Esophagus muscularis mucosa (tissue), 4 donors: ENCODE data around the gene WNT16. TPM values are rescaled to one million over a fixed set of nuclear protein-coding genes. Genes with fewer than 3 reads are reported as not detected.

ENCODE experiments used
- DNase-seq: peaks from one replicate; pipeline ENCODE4 v3.0.0-alpha.2; 2017; ENCODE audit errors: extremely low spot score
- H3K27ac ChIP-seq, 4 donors: fragments of 200-600 bp; sonication (generic); replicated peaks in 1 of 4; 1 replicate in 3 of 4; 2 replicates in 1 of 4; pipeline ENCODE4 v1.5.1; 2016 to 2019; ENCODE audit warnings: mild to moderate bottlenecking in 1 of 4
- H3K27me3 ChIP-seq, 4 donors: fragments of 200-600 bp; sonication (generic); one replicate each; pipeline versions ENCODE4 v1.5.1 to v1.6.0; 2016 to 2019
- H3K36me3 ChIP-seq, 4 donors: fragments of 200-600 bp; sonication (generic); one replicate each; pipeline ENCODE4 v1.5.1; 2016 to 2019
- H3K4me1 ChIP-seq, 4 donors: fragments of 200-600 bp; sonication (generic); one replicate each; pipeline ENCODE4 v1.5.1; 2016 to 2019
- H3K4me3 ChIP-seq, 4 donors: fragments of 200-600 bp; sonication (generic); 1 replicate in 2 of 4; 2 replicates in 2 of 4; pipeline ENCODE4 v1.5.1; 2016 to 2019; ENCODE audit warnings: mild to moderate bottlenecking in 4 of 4, moderate library complexity in 1 of 4
- H3K9me3 ChIP-seq, 4 donors: fragments of 200-600 bp; sonication (generic); 1 replicate in 3 of 4; 2 replicates in 1 of 4; pipeline ENCODE4 v1.5.1; 2016 to 2019
- EP300 ChIP-seq: sonication (generic); formaldehyde crosslinking; IDR thresholded peaks from one replicate; pipeline ENCODE4 v1.6.1; 2017; ENCODE audit warnings: antibody characterized with exemption
- POLR2A ChIP-seq: fragments of 450-650 bp; IDR thresholded peaks from one replicate; pipeline ENCODE4 v1.6.1; 2017; ENCODE audit warnings: antibody characterized with exemption, moderate library complexity, mild to moderate bottlenecking, low read depth
- POLR2AphosphoS5 ChIP-seq, 2 donors: sonication (generic); formaldehyde crosslinking; IDR thresholded peaks; one replicate each; pipeline ENCODE4 v1.6.1; 2017; ENCODE audit warnings: antibody characterized with exemption in 2 of 2
- WGBS: methylation state at CpG from one replicate; pipeline ENCODE4 v1.1.5; 2018; 5-methylcytosine and 5-hydroxymethylcytosine counted together
- intact Hi-C: fragments of 100-400 bp; cut with DNase I; formaldehyde crosslinking; loops from one replicate; pipeline ENCODE4 v1.15.1; 2023
- total RNA-seq, 4 donors: library from RNA; depleted of rRNA; stranded (reverse); fragments of >200 nt; gene quantifications; one replicate each; pipeline versions ENCODE4 v1.1.0 to v1.2.1, GENCODE V29; 2016
- TF ChIP-seq, protein P1 (sequence below), 3 experiments: fragments of 200-600 bp in 2 of 3; fragments of 450-650 bp in 1 of 3; sonication (generic) in 2 of 3; IDR thresholded peaks; one replicate each; pipeline ENCODE4 v1.5.1; 2017 to 2019; ENCODE audit warnings: antibody characterized with exemption in 3 of 3, mild to moderate bottlenecking in 2 of 3, moderate library complexity in 1 of 3

Gene WNT16
- total RNA-seq, 4 donors from 2014 or later: 0.23 to 0.91 (median 0.33) TPM; not detected in 1

DNA sequence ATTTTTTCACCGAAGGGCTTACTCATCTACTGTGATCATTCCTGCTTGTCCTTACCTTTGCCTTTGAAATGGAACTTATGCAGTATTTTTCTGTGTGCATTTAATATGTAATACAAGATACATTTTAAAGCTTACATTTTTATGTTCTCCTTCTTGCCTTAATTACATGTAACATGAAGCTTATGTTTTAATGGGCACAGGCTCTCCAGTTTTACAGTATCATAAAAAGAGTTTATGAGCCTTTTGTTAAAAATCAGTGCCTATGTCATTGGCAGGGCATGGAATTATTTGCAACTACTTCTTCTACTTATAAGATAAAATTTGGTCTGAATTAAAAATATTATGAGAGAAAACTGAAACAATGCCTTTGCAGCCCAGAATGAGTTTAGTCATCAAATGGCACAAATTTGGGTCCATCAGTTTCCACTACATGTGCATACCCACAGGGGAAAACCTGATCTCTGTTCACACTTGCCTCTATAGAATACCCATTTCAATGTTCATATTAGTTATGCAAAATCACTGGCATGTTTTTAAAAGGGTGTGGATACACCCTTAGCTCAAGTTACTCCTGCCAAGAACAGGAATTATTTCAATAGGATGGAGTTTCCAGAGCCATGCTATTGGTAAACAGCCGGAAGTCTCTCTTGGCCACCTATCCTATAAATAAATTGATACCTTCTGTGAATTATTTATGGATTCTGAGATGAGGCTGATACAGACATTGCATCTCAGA lies 27.9 kb upstream of the WNT16 start:
- Histone ChIP-seq H3K27me3 (no peaks in the 10 kb centered on the region), H3K36me3 (peaks cover 0 to 6% (median 3%) of the 10 kb centered on the region in 4 donors), H3K4me3 (no peak overlapping the region), H3K4me1 (no peaks in the 10 kb centered on the region), H3K27ac (no peak overlapping the region), H3K9me3 (no peaks in the 10 kb centered on the region)
- TF ChIP-seq, protein P1, sequence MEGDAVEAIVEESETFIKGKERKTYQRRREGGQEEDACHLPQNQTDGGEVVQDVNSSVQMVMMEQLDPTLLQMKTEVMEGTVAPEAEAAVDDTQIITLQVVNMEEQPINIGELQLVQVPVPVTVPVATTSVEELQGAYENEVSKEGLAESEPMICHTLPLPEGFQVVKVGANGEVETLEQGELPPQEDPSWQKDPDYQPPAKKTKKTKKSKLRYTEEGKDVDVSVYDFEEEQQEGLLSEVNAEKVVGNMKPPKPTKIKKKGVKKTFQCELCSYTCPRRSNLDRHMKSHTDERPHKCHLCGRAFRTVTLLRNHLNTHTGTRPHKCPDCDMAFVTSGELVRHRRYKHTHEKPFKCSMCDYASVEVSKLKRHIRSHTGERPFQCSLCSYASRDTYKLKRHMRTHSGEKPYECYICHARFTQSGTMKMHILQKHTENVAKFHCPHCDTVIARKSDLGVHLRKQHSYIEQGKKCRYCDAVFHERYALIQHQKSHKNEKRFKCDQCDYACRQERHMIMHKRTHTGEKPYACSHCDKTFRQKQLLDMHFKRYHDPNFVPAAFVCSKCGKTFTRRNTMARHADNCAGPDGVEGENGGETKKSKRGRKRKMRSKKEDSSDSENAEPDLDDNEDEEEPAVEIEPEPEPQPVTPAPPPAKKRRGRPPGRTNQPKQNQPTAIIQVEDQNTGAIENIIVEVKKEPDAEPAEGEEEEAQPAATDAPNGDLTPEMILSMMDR (IDR thresholded peaks at IDR 0.05): no peak
- TF ChIP-seq EP300 (no peak), POLR2AphosphoS5 (IDR thresholded peaks at IDR 0.05) (no peak), POLR2A (no peak)
- WGBS: 94% methylated on average over 2 of the region's 2 CpGs
- intact Hi-C loops: no loop called here
- DNase-seq: no peak

DNA sequence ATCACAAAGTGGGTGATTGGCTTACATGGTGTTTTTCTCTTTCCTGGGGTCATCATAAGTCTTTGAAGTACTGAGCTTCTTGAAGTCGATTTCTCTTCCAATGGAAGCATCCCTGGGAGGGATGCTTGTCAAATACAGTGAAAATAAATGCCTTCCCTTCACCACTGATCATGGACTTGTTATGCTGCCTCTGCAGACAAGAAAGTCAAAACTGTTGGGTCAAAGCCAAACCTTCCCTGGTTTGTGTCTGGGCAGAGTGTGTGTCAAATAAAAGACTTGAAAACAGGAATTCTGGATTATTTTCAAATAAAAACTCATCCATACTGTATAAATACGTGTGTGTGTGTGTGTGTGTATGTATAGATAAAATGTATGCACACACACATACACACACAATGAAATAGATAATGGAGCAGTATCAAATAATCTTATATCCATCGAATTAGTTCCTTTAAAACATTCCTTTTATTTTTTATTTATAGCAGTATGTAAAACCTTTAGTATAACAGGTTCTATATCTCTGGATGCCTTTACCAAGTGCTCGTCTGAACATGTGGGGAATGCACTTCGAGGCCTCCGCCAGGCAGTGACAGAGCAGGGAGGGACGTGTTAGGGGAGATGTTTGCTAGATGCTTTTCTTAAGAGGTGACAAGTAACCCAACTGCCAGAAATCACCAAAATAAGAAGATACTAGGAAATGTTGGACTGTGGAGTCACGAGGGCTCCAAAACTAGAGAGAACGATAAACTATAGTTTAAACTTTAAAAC lies 27.2 kb upstream of the WNT16 start:
- Histone ChIP-seq H3K27ac (no peak overlapping the region), H3K9me3 (no peaks in the 10 kb centered on the region), H3K36me3 (no peaks in the 10 kb centered on the region), H3K4me1 (no peaks in the 10 kb centered on the region), H3K4me3 (no peak overlapping the region), H3K27me3 (no peaks in the 10 kb centered on the region)
- DNase-seq: no peak
- intact Hi-C loops: no loop called here
- TF ChIP-seq EP300: no peak
- TF ChIP-seq POLR2A: no peak
- TF ChIP-seq POLR2AphosphoS5 (IDR thresholded peaks at IDR 0.05): no peak
- TF ChIP-seq, protein P1 (IDR thresholded peaks at IDR 0.05): no peak
- WGBS: 79% methylated on average over 9 of the region's 9 CpGs

DNA sequence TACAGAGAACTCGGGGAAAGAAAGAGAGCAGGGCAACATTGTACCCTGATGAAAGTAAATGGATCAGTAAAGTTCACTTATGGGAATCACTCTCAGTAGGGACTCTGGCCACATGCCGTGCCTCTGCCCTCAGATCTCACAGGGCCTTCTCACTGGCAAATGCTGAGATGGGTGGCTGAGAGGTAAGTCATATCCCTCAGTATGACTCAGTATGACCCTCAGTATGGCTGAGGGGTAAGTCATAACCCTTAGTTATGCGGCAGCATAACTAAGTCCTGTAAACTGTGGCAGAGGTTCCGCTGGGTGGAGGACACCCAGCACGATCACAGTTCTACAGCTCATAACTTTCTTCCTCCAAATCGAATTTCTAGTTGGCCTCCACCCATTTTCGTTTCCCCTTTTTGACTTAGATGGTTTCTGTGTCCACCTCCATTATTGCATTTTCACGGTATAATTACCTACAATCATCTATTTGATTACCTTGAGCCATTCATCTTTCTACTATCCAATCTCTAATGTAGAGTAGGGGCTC lies 26.5 kb upstream of the WNT16 start:
- no peaks in the 10 kb centered on the region for H3K36me3 ChIP-seq
- no peak for DNase-seq
- TF ChIP-seq POLR2AphosphoS5 (IDR thresholded peaks at IDR 0.05) (no peak), EP300 (no peak), POLR2A (no peak)
- TF ChIP-seq, protein P1 (IDR thresholded peaks at IDR 0.05): no peak
- H3K4me1 ChIP-seq: no peaks in the 10 kb centered on the region
- H3K27ac ChIP-seq: no peak overlapping the region
- no peaks in the 10 kb centered on the region for H3K9me3 ChIP-seq
- intact Hi-C loops: no loop called here
- 93% methylated on average over 8 of the region's 8 CpGs for WGBS
- no peaks in the 10 kb centered on the region for H3K27me3 ChIP-seq
- H3K4me3 ChIP-seq: no peak overlapping the region

DNA sequence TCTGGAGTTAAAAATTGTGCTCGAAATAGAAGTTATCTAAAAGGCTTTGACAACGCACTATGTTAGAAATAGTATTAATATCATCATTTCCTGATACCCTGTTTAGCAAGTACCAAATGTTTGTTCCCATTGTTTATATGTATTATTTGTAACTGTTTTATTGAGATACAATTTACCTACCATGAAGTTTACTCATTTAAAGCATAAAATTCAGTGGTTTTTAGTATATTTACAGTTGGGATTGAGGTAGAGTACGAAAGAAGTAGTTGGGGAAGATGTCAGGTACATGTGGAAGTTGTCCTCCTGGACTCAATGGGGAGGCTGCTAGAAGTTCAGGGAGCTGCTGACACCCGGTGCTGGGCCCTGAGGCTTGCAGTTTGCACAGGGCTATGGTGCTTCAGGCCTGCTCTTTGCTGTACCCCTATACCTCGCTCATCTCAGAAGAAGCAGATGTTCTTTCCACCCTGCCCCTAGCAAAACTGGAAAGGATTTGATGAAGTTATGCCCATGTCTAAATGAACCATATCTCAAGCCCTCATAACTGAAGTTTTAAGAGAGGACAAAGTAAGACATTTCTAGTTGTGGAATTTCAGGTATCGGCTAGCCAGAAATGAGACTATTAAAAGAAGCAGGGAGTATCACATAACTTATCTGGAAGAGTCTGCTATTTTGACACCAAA lies 25.2 kb upstream of the WNT16 start:
- 92% methylated on average over 6 of the region's 6 CpGs for WGBS
- Histone ChIP-seq H3K27me3 (no peaks in the 10 kb centered on the region), H3K36me3 (no peaks in the 10 kb centered on the region), H3K27ac (no peak overlapping the region), H3K4me3 (no peak overlapping the region), H3K9me3 (peaks cover 0 to 3% (median 0%) of the 10 kb centered on the region in 4 donors), H3K4me1 (no peaks in the 10 kb centered on the region)
- no peak for DNase-seq
- intact Hi-C loops: no loop called here
- TF ChIP-seq POLR2A (no peak), POLR2AphosphoS5 (IDR thresholded peaks at IDR 0.05) (no peak), EP300 (no peak)
- TF ChIP-seq, protein P1 (IDR thresholded peaks at IDR 0.05): no peak
